Limb (tissue), 2 donors: ENCODE measurements around the gene DAPK2.

Source experiments
- DNase-seq, 2 donors: peaks; one replicate each; pipeline ENCODE4 v3.0.0-alpha.2; 2016; ENCODE audit errors: extremely low spot score in 2 of 2

DAPK2 gene

DNA sequence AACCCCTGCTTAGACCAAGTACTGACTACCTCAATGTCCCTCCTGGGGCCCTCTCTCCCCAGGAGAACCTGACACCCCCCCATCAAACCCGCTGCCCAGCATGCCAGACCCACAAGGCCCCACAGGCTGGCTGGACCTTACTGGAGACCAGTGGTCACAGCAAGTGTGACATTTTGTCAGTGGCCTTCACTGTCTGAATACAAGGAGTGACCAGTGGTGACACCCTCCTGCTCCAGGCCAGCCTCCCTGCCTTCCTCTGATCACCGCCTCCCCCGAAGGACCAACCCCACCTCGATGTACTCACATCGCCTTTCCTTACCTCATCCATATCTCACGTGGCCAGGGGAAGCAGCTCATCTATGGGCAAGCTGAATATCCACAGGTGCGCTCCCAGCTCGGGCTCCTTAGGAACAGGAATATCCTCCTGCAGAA lies 150.5 kb downstream of the DAPK2 start:
- no peak for DNase-seq

DNA sequence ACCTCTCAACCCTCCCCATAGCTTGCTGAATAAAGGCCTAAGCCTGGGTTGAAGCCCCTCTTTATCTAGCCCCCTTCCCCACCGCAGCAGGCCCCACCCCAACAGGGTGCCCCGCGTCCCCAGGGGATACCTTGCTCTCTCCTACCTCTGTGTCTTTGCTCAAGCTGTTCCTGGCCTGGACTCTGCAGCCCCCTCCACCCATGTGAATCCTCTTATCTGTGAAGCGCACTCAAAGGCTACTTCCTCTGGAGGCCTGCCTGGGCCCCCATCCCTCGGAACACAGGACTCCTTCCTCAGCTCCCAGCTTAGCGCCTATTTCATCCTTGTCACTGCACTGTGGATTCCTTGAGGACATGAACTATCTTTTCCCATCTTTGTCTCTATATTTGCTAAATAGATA lies 151.1 kb downstream of the DAPK2 start:
- DNase-seq: no peak

DNA sequence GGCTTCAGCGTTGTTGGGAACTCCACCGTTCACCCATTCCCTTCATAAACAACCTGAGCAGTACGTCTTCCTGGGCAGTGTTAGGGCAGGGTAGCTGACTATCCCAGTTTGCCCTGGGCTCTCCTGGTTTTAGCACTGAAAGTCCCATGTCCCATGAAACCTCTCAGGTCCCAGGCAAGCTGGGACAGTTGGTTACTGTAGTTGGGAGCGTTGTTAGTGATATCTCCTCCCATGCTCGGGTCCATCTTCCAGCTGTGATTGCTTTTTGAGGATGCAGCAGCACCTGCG lies 151.7 kb downstream of the DAPK2 start:
- no peak for DNase-seq

DNA sequence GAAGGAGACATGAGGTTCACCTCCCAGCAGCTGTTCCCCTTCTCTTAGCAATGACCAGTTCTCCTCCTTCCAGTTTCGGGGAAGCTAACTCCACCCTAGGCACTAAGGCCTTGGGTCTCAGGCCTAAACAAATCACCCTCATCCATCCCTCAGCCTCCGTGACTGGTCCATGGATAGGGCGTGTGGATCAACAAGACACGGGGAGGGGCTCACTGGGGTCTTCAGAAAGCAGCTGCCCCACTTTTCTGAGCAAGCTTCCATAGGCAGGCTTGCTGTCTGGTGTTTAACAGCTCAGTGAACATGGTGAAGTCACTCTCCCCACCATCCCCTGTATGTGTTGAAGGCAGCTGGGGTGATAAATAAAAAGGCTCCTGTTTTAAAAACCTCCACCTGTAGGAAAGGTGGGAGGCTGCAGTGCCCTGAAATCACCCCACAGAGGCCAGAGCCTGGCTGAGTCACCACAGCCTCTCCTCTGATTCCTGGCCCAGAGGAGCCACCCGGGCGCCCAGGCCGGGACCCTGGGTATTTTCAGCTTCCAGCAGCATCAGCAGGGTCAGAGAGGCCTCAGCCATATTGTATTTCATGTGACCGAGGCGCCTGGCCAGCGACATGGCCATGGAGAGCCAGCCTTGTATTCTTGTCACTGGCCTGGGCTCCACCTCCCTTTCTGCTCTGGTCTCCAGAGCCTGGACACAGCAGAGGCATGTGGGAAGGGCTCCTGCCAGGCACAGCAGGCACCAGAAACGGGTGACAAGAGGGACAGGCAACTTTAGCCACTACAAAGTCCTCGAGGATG lies 152.2 kb downstream of the DAPK2 start:
- no peak for DNase-seq

DNA sequence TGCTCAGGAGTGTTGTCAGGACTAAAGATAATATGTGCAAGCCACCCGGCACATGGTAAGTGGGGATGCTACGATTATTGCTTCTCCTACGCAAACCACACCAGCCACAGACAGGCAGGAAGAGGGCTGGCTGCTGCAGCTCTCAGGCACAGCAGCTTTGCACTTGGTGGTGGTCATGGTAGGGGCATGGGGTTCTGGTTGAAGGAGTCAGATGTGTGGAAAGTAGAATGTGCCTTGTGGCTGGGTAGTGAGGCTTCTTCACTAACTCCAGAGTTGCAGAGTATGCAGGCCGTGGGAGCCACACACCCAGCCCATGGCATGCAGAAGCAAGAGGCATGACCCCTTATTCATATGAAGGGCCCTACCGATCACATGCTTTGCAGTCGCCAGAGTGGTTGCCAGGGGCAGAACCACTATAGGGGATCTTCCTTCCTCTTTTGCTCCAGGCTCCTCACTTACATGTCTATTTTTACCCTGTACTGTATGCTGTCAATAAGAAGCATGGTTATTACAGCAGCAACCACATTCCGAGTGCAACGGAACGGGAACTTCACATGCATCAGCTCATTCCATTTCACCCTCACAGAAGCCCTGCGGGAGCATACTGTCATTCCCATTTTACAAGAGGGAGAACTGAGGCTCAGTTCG lies 153.4 kb downstream of the DAPK2 start:
- no peak for DNase-seq

DNA sequence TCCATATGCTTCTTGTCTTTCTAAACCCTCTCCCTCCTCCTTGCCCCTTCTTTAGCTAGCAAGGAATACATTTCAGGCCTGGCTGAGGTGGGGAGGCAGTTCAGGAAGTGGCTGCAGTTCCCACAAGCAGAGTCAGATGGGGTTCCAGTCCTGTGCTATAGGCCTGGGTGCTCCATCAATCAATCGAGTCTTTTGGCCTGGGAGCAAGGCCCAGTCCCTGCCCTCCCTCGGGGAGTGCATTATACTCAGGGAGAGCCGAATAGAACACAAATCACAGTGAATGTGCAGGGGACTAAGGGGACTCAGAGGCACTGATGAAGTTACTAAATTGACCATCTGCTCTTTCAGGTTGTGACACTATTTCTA lies 154.5 kb downstream of the DAPK2 start:
- DNase-seq: no peak

DNA sequence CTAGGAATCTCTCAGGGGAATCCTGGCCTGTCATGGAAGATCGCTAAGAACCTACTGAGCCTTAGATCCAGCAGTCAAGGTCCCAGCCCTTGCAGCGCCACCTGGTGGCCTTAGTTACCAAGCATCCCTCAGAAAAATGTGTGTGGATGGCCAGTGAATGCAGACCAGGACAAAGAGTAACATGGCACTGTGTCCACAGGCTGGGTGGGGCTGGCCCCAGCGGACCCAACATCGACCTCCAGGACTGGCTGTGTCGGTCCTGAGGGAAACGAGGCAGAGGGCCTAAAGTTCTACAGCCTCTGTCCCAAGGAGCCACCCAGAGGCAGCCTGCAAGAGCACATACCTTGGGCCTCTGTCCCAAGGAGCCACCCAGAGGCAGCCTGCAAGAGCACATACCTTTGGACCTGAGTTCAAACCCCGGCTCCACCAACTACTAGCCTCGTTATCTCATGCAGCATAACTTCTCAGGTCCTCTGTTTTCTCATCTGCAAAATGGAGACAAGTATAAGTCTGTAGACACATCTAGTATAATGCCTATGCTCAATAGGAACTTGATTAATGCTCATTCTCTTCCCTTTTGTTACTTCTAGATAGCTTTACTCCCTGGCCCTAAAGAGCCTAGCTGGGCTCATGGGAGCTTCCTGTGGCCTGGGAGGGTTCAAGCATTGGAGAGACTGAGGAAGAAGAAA lies 155.1 kb downstream of the DAPK2 start:
- peak; percentile 30 to 72 for DNase-seq

DNA sequence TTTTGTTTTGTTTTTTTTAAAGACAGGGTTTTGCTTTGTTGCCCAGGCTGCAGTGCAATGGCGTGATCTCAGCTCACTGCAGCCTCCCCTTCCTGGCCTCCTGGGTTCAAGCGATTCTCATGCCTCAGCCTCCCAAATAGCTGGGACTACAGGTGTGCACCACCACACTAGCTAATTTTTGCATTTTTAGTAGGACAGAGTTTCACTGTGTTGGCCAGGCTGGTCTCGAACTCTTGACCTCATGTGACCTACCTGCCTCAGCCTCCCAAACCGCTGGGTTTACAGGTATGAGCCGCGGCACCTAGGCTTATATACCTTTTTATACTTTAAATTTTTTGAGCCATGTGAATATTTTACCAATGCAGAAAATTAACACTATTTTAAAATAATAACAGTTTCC lies 155.7 kb downstream of the DAPK2 start:
- no peak for DNase-seq

DNA sequence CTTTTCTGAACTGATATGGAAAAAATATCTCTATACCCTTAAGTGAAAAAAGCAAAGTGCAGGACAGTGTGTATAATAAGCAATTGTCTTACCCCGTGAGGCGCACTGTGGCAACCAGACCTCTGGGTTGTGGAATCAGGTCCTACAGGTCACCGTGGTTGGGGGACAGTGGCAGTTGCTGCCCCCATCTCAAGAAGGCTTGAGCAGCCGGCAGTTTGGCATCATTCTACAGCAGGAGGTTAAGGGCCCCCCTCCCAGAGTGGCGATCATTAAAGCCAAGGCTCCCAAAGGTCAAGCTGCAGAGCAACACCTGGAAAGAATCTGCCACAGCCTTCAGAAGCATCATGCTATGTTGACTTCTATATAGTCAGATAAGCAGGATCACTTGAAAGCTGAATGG lies 156.5 kb downstream of the DAPK2 start:
- no peak for DNase-seq

DNA sequence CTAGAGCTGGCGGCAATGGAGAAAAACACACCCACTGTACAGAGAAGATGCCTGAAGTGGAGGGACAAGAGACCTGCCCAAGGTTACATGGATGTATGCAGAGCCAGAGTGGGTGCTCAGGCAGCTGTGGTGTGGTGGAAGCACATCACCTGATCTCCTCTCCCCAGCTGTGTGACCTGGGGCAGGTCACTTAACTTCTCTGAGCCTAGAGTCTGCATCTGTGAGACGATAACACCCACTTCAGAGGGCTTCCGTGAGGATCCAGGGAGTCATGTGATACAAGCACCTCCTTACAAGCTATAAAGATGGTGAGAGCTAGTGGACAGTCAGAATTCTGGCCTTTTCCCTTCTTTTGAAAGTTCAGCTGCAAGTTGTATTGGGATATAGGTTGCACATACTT lies 157.5 kb downstream of the DAPK2 start:
- no peak for DNase-seq

DNA sequence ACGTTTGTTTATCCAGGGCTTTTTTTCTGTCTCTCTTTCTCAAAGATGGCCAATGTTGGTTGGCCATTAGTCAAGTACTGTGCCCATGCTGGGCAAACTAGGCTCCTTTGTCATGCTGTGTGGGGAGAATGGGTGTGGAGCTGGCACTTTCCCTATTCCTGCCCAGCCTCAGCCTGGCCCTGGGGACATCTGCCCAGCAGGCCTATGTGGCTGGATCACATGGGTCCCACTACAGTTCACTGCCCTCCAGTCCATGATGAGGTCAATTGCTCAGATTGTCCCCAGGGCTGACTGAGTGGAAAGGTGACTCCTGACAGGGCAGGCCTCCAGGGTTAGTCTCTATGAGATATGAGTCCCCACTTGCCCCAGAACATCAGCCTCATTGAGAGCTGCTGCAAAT lies 158.1 kb downstream of the DAPK2 start:
- DNase-seq: no peak

DNA sequence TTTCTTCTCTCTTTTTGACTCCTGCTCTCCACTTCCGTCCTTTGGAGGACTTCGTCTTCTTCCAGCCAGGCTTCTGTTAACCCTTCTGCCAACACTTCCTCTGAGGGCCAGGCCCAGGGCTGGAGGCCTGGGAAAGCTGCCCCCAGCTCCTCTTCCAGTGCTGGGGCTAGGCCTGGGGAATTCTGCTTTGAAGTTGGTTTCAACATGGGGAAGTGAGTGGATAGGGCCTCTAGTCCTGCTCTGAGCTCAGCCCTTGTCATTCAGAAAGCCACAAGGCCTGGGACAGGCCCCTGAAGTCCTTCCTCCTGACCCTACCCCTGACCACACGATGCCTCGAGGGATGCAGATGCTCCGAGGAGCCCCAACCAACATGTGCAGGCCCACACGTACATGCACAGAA lies 158.7 kb downstream of the DAPK2 start:
- no peak for DNase-seq

DNA sequence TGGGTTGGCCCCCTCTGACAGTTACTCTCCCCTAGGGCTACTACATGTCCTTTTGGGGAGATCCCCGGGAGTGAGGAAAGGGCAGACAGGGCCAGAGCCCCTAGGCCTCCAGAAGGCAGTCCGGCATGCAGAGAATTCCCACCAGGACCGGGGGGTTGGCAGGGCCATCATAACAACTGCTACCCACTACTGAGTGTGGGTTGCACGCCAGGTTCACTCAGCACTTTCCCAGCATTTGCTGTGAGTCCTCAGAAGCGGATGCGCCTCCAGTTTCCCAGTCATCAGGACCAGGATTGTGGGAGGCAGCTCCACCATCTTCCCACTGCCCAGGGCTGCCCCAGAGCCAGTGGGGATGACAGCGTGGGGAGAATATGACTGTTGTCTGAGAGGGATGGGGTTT lies 161.3 kb downstream of the DAPK2 start:
- no peak for DNase-seq

DNA sequence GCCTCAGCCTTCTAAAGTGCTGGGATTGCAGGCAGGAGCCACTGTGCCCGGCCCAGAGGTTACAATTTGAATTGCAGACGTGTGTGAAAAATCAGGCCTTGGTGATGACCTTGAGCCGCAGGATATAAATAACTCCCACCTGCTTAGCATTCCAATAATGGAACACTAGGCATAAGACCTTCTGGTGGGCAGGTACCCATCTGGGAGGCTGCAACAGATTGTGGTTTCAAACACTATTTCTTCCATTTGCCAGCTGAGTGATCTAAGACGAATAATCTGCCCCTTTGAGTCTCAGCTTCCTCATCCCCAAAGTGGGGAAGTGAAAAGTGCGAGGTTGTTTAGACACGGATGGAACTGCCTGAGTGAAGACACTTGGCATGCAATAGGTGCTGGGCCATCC lies 164.9 kb downstream of the DAPK2 start:
- no peak for DNase-seq

DNA sequence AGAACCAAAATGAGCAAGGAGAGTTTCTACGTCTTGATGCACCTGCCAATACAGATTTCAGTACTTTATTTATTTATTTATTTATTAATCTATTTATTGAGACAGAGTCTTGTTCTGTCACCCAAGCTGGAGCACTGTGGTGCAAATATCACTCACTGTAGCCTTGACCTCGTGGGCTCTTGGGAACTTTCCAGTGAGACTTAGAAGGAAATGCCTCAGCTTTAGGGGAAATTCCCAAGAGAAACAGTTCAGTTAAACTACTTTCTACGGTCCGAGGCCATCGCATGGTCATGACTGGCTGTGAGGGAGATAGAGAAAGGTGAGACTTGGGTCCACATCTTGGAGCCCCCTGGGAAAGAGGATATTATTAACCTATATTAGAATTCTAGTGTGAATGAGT lies 165.5 kb downstream of the DAPK2 start:
- DNase-seq: no peak

DNA sequence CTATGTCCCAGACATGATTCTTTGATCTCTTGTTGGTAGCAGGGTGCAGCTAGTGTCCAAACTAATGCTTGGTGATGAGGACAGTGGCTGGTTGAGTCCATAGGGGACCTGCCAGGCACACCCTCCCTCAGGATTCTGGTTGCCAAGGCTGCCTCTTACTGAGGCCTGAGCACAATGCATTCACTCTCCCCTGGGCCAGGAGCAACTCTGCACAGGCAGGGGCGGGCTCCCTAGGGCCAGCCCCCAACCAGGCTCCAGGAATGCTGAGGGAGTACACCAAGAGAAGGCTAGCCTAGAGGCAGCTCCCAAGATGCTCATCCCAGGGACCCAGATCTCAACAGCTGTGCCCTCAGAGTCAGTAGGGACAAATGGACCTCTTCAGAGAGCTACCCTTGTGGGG lies 166.3 kb downstream of the DAPK2 start:
- no peak for DNase-seq

DNA sequence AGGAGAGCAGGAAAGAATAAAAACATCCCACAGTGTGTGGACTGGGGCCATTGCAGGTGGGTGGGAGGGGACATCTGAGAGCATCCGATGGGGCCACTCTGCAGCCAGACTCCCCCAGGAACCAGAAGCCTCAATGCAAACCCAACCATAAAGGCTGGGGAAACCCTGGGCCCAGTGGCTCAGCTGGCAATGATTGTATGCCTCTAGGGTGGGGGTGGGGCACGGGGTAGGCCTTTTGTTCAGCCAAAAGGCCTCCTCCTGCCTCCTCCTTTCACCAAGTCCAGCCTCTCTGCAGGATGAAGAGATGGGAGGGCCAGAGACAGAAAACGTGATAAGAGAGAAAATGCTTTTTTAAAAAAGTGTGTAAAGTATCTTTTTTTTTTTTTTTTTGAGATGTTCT lies 167.1 kb downstream of the DAPK2 start:
- no peak for DNase-seq

DNA sequence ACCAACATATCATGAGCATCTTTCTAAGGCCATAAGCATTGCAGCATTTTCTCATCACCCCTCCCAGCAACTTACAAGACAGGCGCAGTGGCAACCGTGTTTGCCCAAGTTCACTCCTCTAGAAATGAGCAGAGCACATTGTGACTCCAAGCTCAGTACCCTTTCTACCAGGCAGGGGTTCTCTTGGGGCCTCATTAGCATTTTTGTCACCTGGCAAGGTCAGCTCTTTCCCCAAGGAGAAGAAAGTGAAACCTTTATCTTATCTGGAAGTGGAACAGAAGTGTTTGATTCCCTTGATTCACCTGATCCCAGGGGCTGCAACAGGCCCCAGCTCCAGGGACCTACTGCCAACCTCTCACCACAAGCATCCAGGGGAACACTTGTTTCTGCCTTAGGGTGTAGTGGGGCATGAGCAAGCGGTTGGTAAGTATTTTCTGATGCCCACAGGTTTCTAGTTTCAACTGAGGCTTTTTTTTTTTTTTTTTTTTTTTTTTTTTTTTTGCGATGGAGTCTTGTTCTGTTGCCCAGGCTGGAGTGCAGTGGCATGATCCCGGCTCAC lies 168.5 kb downstream of the DAPK2 start:
- no peak for DNase-seq

DNA sequence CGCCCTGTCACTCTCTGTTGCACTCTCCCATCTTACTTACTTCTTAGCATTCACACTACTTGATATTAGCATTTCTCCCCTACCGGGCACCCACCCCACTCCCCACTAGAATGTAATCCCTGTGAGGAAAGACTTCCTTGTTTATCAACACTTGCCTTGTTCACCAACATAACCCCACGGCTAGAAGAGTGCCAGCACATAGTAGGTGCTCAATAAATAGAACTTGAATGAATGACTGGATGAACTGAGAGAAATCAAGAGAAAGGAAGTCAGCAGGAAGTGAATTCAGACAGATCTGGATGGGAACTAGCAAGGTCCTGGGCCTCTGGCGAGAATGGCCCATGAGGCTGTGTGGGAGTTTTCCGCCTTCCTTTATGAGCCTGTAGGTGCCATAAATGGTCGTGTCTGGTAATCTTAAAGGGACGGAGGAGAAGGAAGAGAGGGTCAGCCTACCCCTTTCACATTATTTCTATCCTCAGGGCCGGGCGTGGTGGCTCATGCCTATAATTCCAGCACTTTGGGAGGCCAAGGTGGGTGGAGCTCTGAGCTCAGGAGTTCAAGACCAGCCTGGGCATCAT lies 170.1 kb downstream of the DAPK2 start:
- no peak for DNase-seq

DNA sequence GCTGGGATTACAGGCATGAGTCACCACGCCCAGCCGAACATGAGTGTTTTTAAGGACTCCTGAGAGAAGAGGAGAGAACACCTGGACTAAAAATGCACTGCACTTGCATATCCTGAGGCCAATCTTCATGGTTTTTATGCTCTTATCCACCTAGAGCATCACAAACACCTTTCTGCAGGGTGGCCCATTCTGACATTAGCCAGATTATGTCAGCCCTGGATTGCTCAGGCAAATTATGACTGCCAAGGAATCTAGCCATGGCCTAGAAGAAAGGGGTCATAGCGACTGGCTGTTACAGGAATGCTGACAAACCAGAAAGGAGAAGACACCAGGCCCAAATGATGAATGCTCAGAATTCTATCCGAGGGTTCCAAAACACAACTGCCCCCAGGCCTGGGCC lies 171.7 kb downstream of the DAPK2 start:
- DNase-seq: no peak

DNA sequence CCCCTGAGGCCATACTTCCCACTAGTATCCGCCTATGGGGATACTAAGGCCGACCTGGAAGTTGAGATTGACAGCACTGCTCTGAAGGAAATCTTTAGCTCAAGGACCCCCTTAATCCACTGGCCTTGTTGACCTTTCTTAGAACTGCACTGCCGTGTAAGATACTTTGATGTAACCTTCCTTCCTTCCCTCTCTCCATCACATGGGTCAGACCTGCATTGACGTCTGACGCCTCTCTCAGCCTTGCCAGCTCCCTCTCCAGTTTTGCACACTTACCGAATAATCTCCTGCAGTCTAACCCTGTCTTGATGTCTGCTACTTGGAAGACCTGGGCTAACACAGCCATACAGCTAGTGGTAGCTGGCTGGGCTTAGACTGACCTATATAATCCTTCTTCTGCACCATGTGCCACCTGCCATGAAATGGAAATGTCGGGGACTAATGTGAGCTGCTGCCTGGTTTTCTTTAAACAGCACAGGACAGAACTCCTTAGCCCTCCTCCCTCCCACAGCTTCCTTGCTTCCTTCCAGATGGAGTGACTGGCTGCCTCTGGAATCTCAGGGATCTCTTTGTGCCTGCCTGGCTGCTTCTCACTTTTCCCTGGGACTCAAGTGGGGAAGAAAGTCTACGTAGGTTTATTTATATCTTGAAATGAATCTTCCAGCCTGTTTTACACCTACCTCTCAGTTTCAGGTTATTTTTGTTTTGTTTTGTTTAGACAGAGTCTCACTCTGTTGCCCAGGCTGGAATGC lies 173.3 kb downstream of the DAPK2 start:
- no peak for DNase-seq
